ENCODE results near the gene QRFP.

QRFP gene

GRCh38 chr9:130942084-130942483, 45.5 kb upstream of the QRFP start:
- DNase-seq (ENCODE audit: extremely low read depth, low read depth): no peak
- no peak for TF ChIP-seq CTCF (IDR thresholded peaks at IDR 0.05; ENCODE audit: low read depth, low read length, missing control alignments)
- no peak overlapping the region for H3K4me3 ChIP-seq (replicated peaks; ENCODE audit: low read depth, low read length)

GRCh38 chr9:130940693-130941576, 44.3 kb upstream of the QRFP start:
- DNase-seq (ENCODE audit: extremely low read depth, low read depth): no peak
- TF ChIP-seq CTCF (IDR thresholded peaks at IDR 0.05; ENCODE audit: low read depth, low read length, missing control alignments): peak; percentile 89
- H3K4me3 ChIP-seq (replicated peaks; ENCODE audit: low read depth, low read length): no peak overlapping the region

GRCh38 chr9:130940027-130940549, 43.5 kb upstream of the QRFP start:
- no peak overlapping the region for H3K4me3 ChIP-seq (replicated peaks; ENCODE audit: low read depth, low read length)
- TF ChIP-seq CTCF (IDR thresholded peaks at IDR 0.05; ENCODE audit: low read depth, low read length, missing control alignments): no peak
- no peak for DNase-seq (ENCODE audit: extremely low read depth, low read depth)

- H3K4me3 ChIP-seq (replicated peaks; ENCODE audit: low read depth, low read length): peak overlapping the region; percentile 46
- DNase-seq (ENCODE audit: extremely low read depth, low read depth): no peak
- no peak for TF ChIP-seq CTCF (IDR thresholded peaks at IDR 0.05; ENCODE audit: low read depth, low read length, missing control alignments)
Measured at GRCh38 chr9:130939405-130940026, 42.9 kb upstream of the QRFP start.

GRCh38 chr9:130938652-130939404, 42.2 kb upstream of the QRFP start, which contains the start of gene FIBCD1:
Gene FIBCD1 (minus strand): TSS chr9:130939247. CDS start chr9:130938607, 640 bp downstream.
- H3K4me3 ChIP-seq (replicated peaks; ENCODE audit: low read depth, low read length): peak within 1 kb of the TSS; percentile 46
- TF ChIP-seq CTCF (IDR thresholded peaks at IDR 0.05; ENCODE audit: low read depth, low read length, missing control alignments): peak; percentile 42
- no peak for DNase-seq (ENCODE audit: extremely low read depth, low read depth)

GRCh38 chr9:130938184-130938651, 41.6 kb upstream of the QRFP start:
- TF ChIP-seq CTCF (IDR thresholded peaks at IDR 0.05; ENCODE audit: low read depth, low read length, missing control alignments): no peak
- peak overlapping the region; percentile 20; the same call in 1 of the 2 replicates for H3K4me3 ChIP-seq (replicated peaks; ENCODE audit: low read depth, low read length)
- DNase-seq (ENCODE audit: extremely low read depth, low read depth): no peak
